Mesendoderm (in vitro differentiated cells): Measurements from ENCODE around the gene SCAP.
"Not testable (repeated sequence)": the region's sequence is repeated elsewhere in the genome, so short reads cannot be mapped to it uniquely, and the experiment has no call there.

Source experiments
- DNase-seq: peaks from one replicate; pipeline ENCODE4 v3.0.0; 2013
- H2AK5ac ChIP-seq: 2 replicates; pipeline ENCODE4 v1.6.1; 2013; ENCODE audit warnings: low read length, inconsistent platforms
- H2BK120ac ChIP-seq: 2 replicates; pipeline ENCODE4 v1.6.1; 2013; ENCODE audit warnings: low read depth, mild to moderate bottlenecking, low read length, moderate library complexity, mixed read lengths
- H2BK15ac ChIP-seq: replicated peaks from 2 replicates; pipeline ENCODE4 v1.6.1; 2013; ENCODE audit warnings: low read depth, mild to moderate bottlenecking, moderate library complexity
- H2BK5ac ChIP-seq: 2 replicates; pipeline ENCODE4 v1.6.1; 2013; ENCODE audit warnings: low read length, inconsistent platforms
- H3K18ac ChIP-seq: 2 replicates; pipeline ENCODE4 v1.6.1; 2013; ENCODE audit warnings: mild to moderate bottlenecking, low read length, mixed read lengths
- H3K23ac ChIP-seq: one replicate; pipeline ENCODE4 v1.6.1; 2013; ENCODE audit warnings: low read length
- H3K27ac ChIP-seq: 2 replicates; pipeline ENCODE4 v1.5.1; 2013; ENCODE audit warnings: low read depth, mild to moderate bottlenecking, inconsistent platforms, low read length, moderate library complexity
- H3K27me3 ChIP-seq: 2 replicates; pipeline ENCODE4 v1.6.1; 2013; ENCODE audit warnings: low read length, control low read depth, mild to moderate bottlenecking, inconsistent platforms; ENCODE audit not compliant: insufficient read depth, poor library complexity
- H3K36me3 ChIP-seq: 2 replicates; pipeline ENCODE4 v1.6.1; 2013; ENCODE audit warnings: low read length, inconsistent platforms; ENCODE audit not compliant: control insufficient read depth, insufficient read depth
- H3K4ac ChIP-seq: one replicate; pipeline ENCODE4 v1.6.1; 2013; ENCODE audit warnings: low read depth, mild to moderate bottlenecking, low read length, moderate library complexity
- H3K4me1 ChIP-seq: 2 replicates; pipeline ENCODE4 v1.6.1; 2013; ENCODE audit warnings: low read depth, low read length, inconsistent platforms; ENCODE audit not compliant: control insufficient read depth
- H3K4me2 ChIP-seq: 2 replicates; pipeline ENCODE4 v1.6.1; 2013; ENCODE audit warnings: low read length
- H3K4me3 ChIP-seq: 2 replicates; pipeline ENCODE4 v1.5.1; 2013; ENCODE audit warnings: mild to moderate bottlenecking, low read length
- H3K56ac ChIP-seq: one replicate; pipeline ENCODE4 v1.6.1; 2013; ENCODE audit warnings: low read length
- H3K79me1 ChIP-seq: 2 replicates; pipeline ENCODE4 v1.6.1; 2013; ENCODE audit warnings: low read length, inconsistent platforms
- H3K79me2 ChIP-seq: 2 replicates; pipeline ENCODE4 v1.6.1; 2013; ENCODE audit warnings: mild to moderate bottlenecking, low read length; ENCODE audit not compliant: control insufficient read depth, insufficient read depth
- H3K9ac ChIP-seq: 2 replicates; pipeline ENCODE4 v1.6.1; 2013; ENCODE audit warnings: low read length, inconsistent platforms
- H4K5ac ChIP-seq: one replicate; pipeline ENCODE4 v1.6.1; 2013; ENCODE audit warnings: low read length
- H4K8ac ChIP-seq: one replicate; pipeline ENCODE4 v1.6.1; 2013; ENCODE audit warnings: low read depth, mild to moderate bottlenecking, control low read depth, low read length, moderate library complexity
- WGBS: extraction: QIAGEN DNeasy Blood & Tissue Kit; methylation state at CpG from one replicate; pipeline ENCODE4 v1.1.7; 2013; ENCODE audit warnings: low lambda C conversion rate, missing lambda C conversion rate; ENCODE audit not compliant: insufficient coverage; ENCODE audit errors: extremely low coverage; 5-methylcytosine and 5-hydroxymethylcytosine counted together

The SCAP gene

GRCh38 chr3:47377186-47377585 is 98.6 kb downstream of the SCAP start:
- Histone ChIP-seq H3K56ac (peak overlapping the region; percentile 15), H3K4me1 (peaks cover 4% of the 10 kb centered on the region), H3K79me1 (peaks cover 9% of the 10 kb centered on the region), H2BK5ac (no peak overlapping the region), H3K9ac (no peak overlapping the region), H3K18ac (no peak overlapping the region), H3K36me3 (no peaks in the 10 kb centered on the region), H3K4ac (no peak overlapping the region), H2BK120ac (no peak overlapping the region), H3K27ac (no peak overlapping the region), H4K8ac (no peak overlapping the region), H2AK5ac (no peak overlapping the region), H3K79me2 (peaks cover 7% of the 10 kb centered on the region), H3K4me3 (no peak overlapping the region), H3K4me2 (no peak overlapping the region), H4K5ac (no peak overlapping the region), H3K23ac (no peak overlapping the region), H2BK15ac (no peak overlapping the region), H3K27me3 (no peaks in the 10 kb centered on the region)
- no peak for DNase-seq
- WGBS: no CpG with 5 or more reads among the region's 2 CpGs

GRCh38 chr3:47376393-47376792 is 99.3 kb downstream of the SCAP start:
- Histone ChIP-seq H3K56ac (no peak overlapping the region), H3K4me3 (no peak overlapping the region), H4K8ac (no peak overlapping the region), H4K5ac (no peak overlapping the region), H2BK15ac (no peak overlapping the region), H2AK5ac (no peak overlapping the region), H2BK5ac (no peak overlapping the region), H3K36me3 (no peaks in the 10 kb centered on the region), H3K27me3 (no peaks in the 10 kb centered on the region), H3K79me2 (no peaks in the 10 kb centered on the region), H3K4me1 (peaks cover 2% of the 10 kb centered on the region), H2BK120ac (no peak overlapping the region), H3K23ac (no peak overlapping the region), H3K79me1 (peaks cover 3% of the 10 kb centered on the region), H3K4ac (no peak overlapping the region), H3K18ac (no peak overlapping the region), H3K4me2 (no peak overlapping the region), H3K27ac (no peak overlapping the region), H3K9ac (no peak overlapping the region)
- WGBS: no CpG with 5 or more reads among the region's 3 CpGs
- peak; percentile 34 for DNase-seq

GRCh38 chr3:47374587-47374986 is 101.2 kb downstream of the SCAP start:
- Histone ChIP-seq H4K5ac (no peak overlapping the region), H3K27me3 (no peaks in the 10 kb centered on the region), H2AK5ac (no peak overlapping the region), H2BK120ac (no peak overlapping the region), H2BK15ac (no peak overlapping the region), H3K27ac (no peak overlapping the region), H3K36me3 (no peaks in the 10 kb centered on the region), H3K18ac (no peak overlapping the region), H3K79me2 (no peaks in the 10 kb centered on the region), H2BK5ac (no peak overlapping the region), H3K4ac (no peak overlapping the region), H3K4me1 (peaks cover under 1% of the 10 kb centered on the region), H3K23ac (no peak overlapping the region), H3K79me1 (peaks cover 1% of the 10 kb centered on the region), H3K4me3 (no peak overlapping the region), H3K56ac (no peak overlapping the region), H4K8ac (no peak overlapping the region), H3K4me2 (no peak overlapping the region), H3K9ac (no peak overlapping the region)
- DNase-seq: no peak

GRCh38 chr3:47370887-47371697 is 104.6 kb downstream of the SCAP start:
- H3K79me1 ChIP-seq: no peaks in the 10 kb centered on the region
- WGBS: no CpG with 5 or more reads among the region's 13 CpGs
- no peak overlapping the region for H2AK5ac ChIP-seq

GRCh38 chr3:47370020-47370419 is 105.7 kb downstream of the SCAP start:
- WGBS: no CpG with 5 or more reads among the region's 8 CpGs
- not testable (repeated sequence) for H3K27me3 ChIP-seq, H3K56ac ChIP-seq, H3K4me2 ChIP-seq, H2BK15ac ChIP-seq, H3K4ac ChIP-seq, H3K79me2 ChIP-seq, H4K5ac ChIP-seq, H3K4me1 ChIP-seq, H3K9ac ChIP-seq, H3K27ac ChIP-seq, H2AK5ac ChIP-seq, DNase-seq, H3K79me1 ChIP-seq, H2BK120ac ChIP-seq, H3K4me3 ChIP-seq, H3K36me3 ChIP-seq, H3K23ac ChIP-seq, H4K8ac ChIP-seq, H3K18ac ChIP-seq, H2BK5ac ChIP-seq

More at GRCh38 chr3:47370887-47371697, 104.6 kb downstream of the SCAP start:
- H4K8ac ChIP-seq: no peak overlapping the region
- no peaks in the 10 kb centered on the region for H3K27me3 ChIP-seq
- no peaks in the 10 kb centered on the region for H3K79me2 ChIP-seq
- no peak overlapping the region for H2BK5ac ChIP-seq
- no peak overlapping the region for H3K4me3 ChIP-seq
- no peaks in the 10 kb centered on the region for H3K4me1 ChIP-seq
- H2BK15ac ChIP-seq: no peak overlapping the region
- no peak overlapping the region for H4K5ac ChIP-seq
- H3K23ac ChIP-seq: no peak overlapping the region
- H2BK120ac ChIP-seq: no peak overlapping the region
- peak overlapping the region; percentile 22 for H3K56ac ChIP-seq
- no peaks in the 10 kb centered on the region for H3K36me3 ChIP-seq
- no peak overlapping the region for H3K18ac ChIP-seq
- no peak overlapping the region for H3K4ac ChIP-seq
- no peak overlapping the region for H3K4me2 ChIP-seq
- DNase-seq: peak; percentile 37
- no peak overlapping the region for H3K27ac ChIP-seq
- no peak overlapping the region for H3K9ac ChIP-seq

- H3K79me2 ChIP-seq: no peaks in the 10 kb centered on the region
- no peaks in the 10 kb centered on the region for H3K4me1 ChIP-seq
- H2BK120ac ChIP-seq: no peak overlapping the region
- H3K36me3 ChIP-seq: no peaks in the 10 kb centered on the region
- no peak overlapping the region for H3K56ac ChIP-seq
- no peak overlapping the region for H2BK15ac ChIP-seq
- no peak overlapping the region for H3K4me3 ChIP-seq
- no peak overlapping the region for H3K18ac ChIP-seq
- DNase-seq: no peak
- H3K27me3 ChIP-seq: no peaks in the 10 kb centered on the region
- no peak overlapping the region for H4K5ac ChIP-seq
- H3K23ac ChIP-seq: no peak overlapping the region
- H4K8ac ChIP-seq: no peak overlapping the region
- no peak overlapping the region for H2BK5ac ChIP-seq
- no peak overlapping the region for H3K4me2 ChIP-seq
- WGBS: no CpG with 5 or more reads among the region's 7 CpGs
- no peak overlapping the region for H3K4ac ChIP-seq
- no peak overlapping the region for H2AK5ac ChIP-seq
- H3K79me1 ChIP-seq: no peaks in the 10 kb centered on the region
- no peak overlapping the region for H3K9ac ChIP-seq
- H3K27ac ChIP-seq: no peak overlapping the region
These were observed 108.1 kb downstream of the SCAP start for GRCh38 chr3:47367631-47368030.
